Osteocyte (in vitro differentiated cells): ENCODE measurements around the gene SH3BGR. TPM values are rescaled to one million over a fixed set of nuclear protein-coding genes. Genes with fewer than 3 reads are reported as not detected.

Experiments
- DNase-seq: peaks from one replicate; pipeline ENCODE4 v3.0.0; 2021; ENCODE audit warnings: mixed read lengths; ENCODE audit not compliant: unreplicated experiment; ENCODE audit errors: extremely low spot score
- H3K27ac Mint-ChIP-seq: one replicate; pipeline ENCODE4 v1.8.0; 2021; ENCODE audit warnings: mild to moderate bottlenecking, mixed read lengths; ENCODE audit not compliant: unreplicated experiment
- H3K27me3 Mint-ChIP-seq: one replicate; pipeline ENCODE4 v1.8.0; 2021; ENCODE audit warnings: mixed read lengths; ENCODE audit not compliant: unreplicated experiment
- H3K36me3 Mint-ChIP-seq: one replicate; pipeline ENCODE4 v1.8.0; 2021; ENCODE audit warnings: mixed read lengths; ENCODE audit not compliant: unreplicated experiment
- H3K4me1 Mint-ChIP-seq: one replicate; pipeline ENCODE4 v1.8.0; 2021; ENCODE audit warnings: mixed read lengths; ENCODE audit not compliant: unreplicated experiment
- H3K4me3 Mint-ChIP-seq: one replicate; pipeline ENCODE4 v1.8.0; 2021; ENCODE audit warnings: mild to moderate bottlenecking, moderate library complexity, mixed read lengths; ENCODE audit not compliant: unreplicated experiment
- H3K9me3 Mint-ChIP-seq: one replicate; pipeline ENCODE4 v1.8.0; 2021; ENCODE audit warnings: mixed read lengths; ENCODE audit not compliant: unreplicated experiment
- CTCF ChIP-seq: fragments of 200-600 bp; sonication (generic); IDR thresholded peaks from 2 replicates; pipeline ENCODE4 v1.5.0; 2021; ENCODE audit warnings: antibody characterized with exemption, mild to moderate bottlenecking, moderate library complexity
- microRNA-seq: library from miRNA; unstranded; fragments of <30 nt; microRNA quantifications from one replicate; pipeline ENCODE4 v1.1.0, GENCODE V29; 2020; ENCODE audit not compliant: unreplicated experiment
- total RNA-seq: library from RNA; stranded (reverse); gene quantifications from 2 replicates; pipeline ENCODE4 v1.2.1, GENCODE V29; 2021

The SH3BGR gene
- total RNA-seq, 1 donor from 2014 or later, result 1.2 TPM

GRCh38 chr21:39559511-39559910 is 107.7 kb downstream of the SH3BGR start:
- TF ChIP-seq CTCF, result no peak
- Mint-ChIP-seq H3K36me3 (no peaks in the 10 kb centered on the region), H3K4me3 (no peak overlapping the region), H3K27ac (no peak overlapping the region), H3K27me3 (no peaks in the 10 kb centered on the region), H3K9me3 (no peaks in the 10 kb centered on the region), H3K4me1 (no peaks in the 10 kb centered on the region)
- peak; percentile 63 for DNase-seq

- no peaks in the 10 kb centered on the region for H3K4me1 Mint-ChIP-seq
- no peak for DNase-seq
- H3K9me3 Mint-ChIP-seq, result no peaks in the 10 kb centered on the region
- H3K4me3 Mint-ChIP-seq, result no peak overlapping the region
- H3K27me3 Mint-ChIP-seq, result no peaks in the 10 kb centered on the region
- no peaks in the 10 kb centered on the region for H3K36me3 Mint-ChIP-seq
- H3K27ac Mint-ChIP-seq, result no peak overlapping the region
- TF ChIP-seq CTCF, result no peak
Observed at GRCh38 chr21:39561140-39561539, 109.4 kb downstream of the SH3BGR start.

GRCh38 chr21:39562791-39563770 is 111.3 kb downstream of the SH3BGR start:
- Mint-ChIP-seq H3K4me1 (no peaks in the 10 kb centered on the region), H3K4me3 (no peak overlapping the region), H3K36me3 (no peaks in the 10 kb centered on the region), H3K9me3 (no peaks in the 10 kb centered on the region), H3K27me3 (no peaks in the 10 kb centered on the region), H3K27ac (no peak overlapping the region)
- no peak for TF ChIP-seq CTCF
- DNase-seq, result no peak

- Mint-ChIP-seq H3K27me3 (no peaks in the 10 kb centered on the region), H3K27ac (no peak overlapping the region), H3K4me3 (no peak overlapping the region), H3K9me3 (no peaks in the 10 kb centered on the region), H3K36me3 (no peaks in the 10 kb centered on the region), H3K4me1 (no peaks in the 10 kb centered on the region)
- no peak for TF ChIP-seq CTCF
- no peak for DNase-seq
Observed at GRCh38 chr21:39564200-39564599, 112.4 kb downstream of the SH3BGR start.

Small RNA genes lying within 50 kb of the gene (microRNA-seq; reads per million reads assigned to microRNA genes)
- not detected for gene MIR6508

Other genes starting within 250 kb of the SH3BGR start
- 40.8 and 41.9 TPM in 2 replicates for gene BRWD1, start 138.3 kb upstream of the SH3BGR start, total RNA-seq
- gene HMGN1, start 102.9 kb upstream of the SH3BGR start, total RNA-seq, result 267 and 289 TPM in 2 replicates
- gene LCA5L, start 6.2 kb upstream of the SH3BGR start, total RNA-seq, result 1.1 and 1.4 TPM in 2 replicates
- not detected in 2 replicates for gene B3GALT5, start 161.0 kb downstream of the SH3BGR start, total RNA-seq